Motor neuron (in vitro differentiated cells): ENCODE data around the gene TFCP2. TPM values are rescaled to one million over a fixed set of nuclear protein-coding genes. Genes with fewer than 3 reads are reported as not detected.
A peak's percentile ranks its signal among the peaks of the same experiment; 100 is the strongest.

Source experiments
- ATAC-seq, 8 experiments: fragments of 200-7000 bp; cut with Tn5 transposase; replicated peaks in 6 of 8; 2 replicates each; pipeline ENCODE4 v1.8.0; 2021; ENCODE audit warnings: mild to moderate bottlenecking in 8 of 8, moderate library complexity in 8 of 8
- H3K27ac ChIP-seq, 2 donors: fragments of 250-450 bp; sonication (Bioruptor Pico); 2 replicates each; pipeline ENCODE4 v1.9.0; 2021; ENCODE audit warnings: antibody characterized with exemption in 2 of 2, mild to moderate bottlenecking in 2 of 2, moderate library complexity in 1 of 2
- H3K4me1 ChIP-seq, 2 donors: fragments of 250-450 bp; sonication (Bioruptor Pico); replicated peaks in 1 of 2; 2 replicates each; pipeline ENCODE4 v1.6.1; 2021; ENCODE audit warnings: antibody characterized with exemption in 2 of 2, mild to moderate bottlenecking in 2 of 2, moderate library complexity in 1 of 2
- H3K4me3 ChIP-seq, 5 donors: fragments of 250-450 bp; sonication (Bioruptor Pico); 2 replicates each; pipeline ENCODE4 v1.9.0; 2021; ENCODE audit warnings: antibody characterized with exemption in 5 of 5, mild to moderate bottlenecking in 5 of 5, moderate library complexity in 4 of 5
- WGBS, 10 experiments: fragments of 450-650 bp; shearing (Covaris generic); methylation state at CpG; one replicate each; pipeline ENCODE4 v1.0.0; 2022; 5-methylcytosine and 5-hydroxymethylcytosine counted together
- in situ Hi-C, 9 experiments: fragments of 400-800 bp; cut with MboI; loops; one replicate each; pipeline ENCODE4 v1.15.0; 2021; ENCODE audit warnings: low sequenced_read_pairs in 9 of 9, low pct_unique_long_range_greater_than_20kb in 2 of 9; ENCODE audit not compliant: unreplicated experiment in 9 of 9
- total RNA-seq, 8 experiments: library from RNA; unstranded; fragments of 300-600 nt; gene quantifications; 2 replicates each; pipeline versions ENCODE4 v1.2.3 to v1.2.4, GENCODE V29; 2022

Gene TFCP2
- total RNA-seq, 8 experiments from 2014 or later, result 11.3 to 54.6 (median 24.3) TPM

- no peak for ATAC-seq
- in situ Hi-C loops, result no loop called here
- WGBS, 10 experiments, result 80 to 100% (median 91%) methylated on average over 1 to 3 of the region's 4 CpGs; no CpG with 5 or more reads in 6 of the 10 experiments
- Histone ChIP-seq H3K27ac (no peak overlapping the region), H3K4me1 (peaks cover 9 to 20% of the 10 kb centered on the region in 2 donors), H3K4me3 (no peak overlapping the region)
These were observed 17.9 kb upstream of the TFCP2 start for GRCh38 chr12:51190820-51191219.

GRCh38 chr12:51189790-51190355 is 16.9 kb upstream of the TFCP2 start:
- ATAC-seq, result no peak
- Histone ChIP-seq H3K4me1 (peaks cover 9 to 20% of the 10 kb centered on the region in 2 donors), H3K27ac (no peak overlapping the region), H3K4me3 (no peak overlapping the region)
- 80 to 100% (median 89%) methylated on average over 1 to 6 of the region's 14 CpGs; no CpG with 5 or more reads in 3 of the 10 experiments for WGBS, 10 experiments
- in situ Hi-C loops, result no loop called here

- in situ Hi-C loops, result no loop called here
- Histone ChIP-seq H3K4me1 (peaks cover 17 to 31% of the 10 kb centered on the region in 2 donors), H3K27ac (no peak overlapping the region), H3K4me3 (no peak overlapping the region)
- peak in 1 of 8 experiments; percentile 25 for ATAC-seq
- WGBS, 10 experiments, result 88 to 100% (median 89%) methylated on average over 1 to 9 of the region's 14 CpGs; no CpG with 5 or more reads in 5 of the 10 experiments
These were observed 15.6 kb upstream of the TFCP2 start for GRCh38 chr12:51188359-51189051.

GRCh38 chr12:51187370-51187987 is 14.5 kb upstream of the TFCP2 start:
- ATAC-seq, result peak in 5 of 8 experiments; percentile 10 to 48 (median 37)
- peaks cover 19 to 35% of the 10 kb centered on the region in 2 donors for H3K4me1 ChIP-seq
- no peak overlapping the region for H3K4me3 ChIP-seq
- 0 to 70% (median 40%) methylated on average over 1 to 5 of the region's 5 CpGs; no CpG with 5 or more reads in 3 of the 10 experiments for WGBS, 10 experiments
- in situ Hi-C loops, result no loop called here
- H3K27ac ChIP-seq, result no peak overlapping the region

GRCh38 chr12:51186465-51187085 is 13.6 kb upstream of the TFCP2 start:
- no peak overlapping the region for H3K4me3 ChIP-seq
- ATAC-seq, result no peak
- H3K4me1 ChIP-seq, result peaks cover 19 to 35% of the 10 kb centered on the region in 2 donors
- no peak overlapping the region for H3K27ac ChIP-seq
- in situ Hi-C loops, result no loop called here
- WGBS, 10 experiments, result 35 to 79% (median 56%) methylated on average over 1 to 3 of the region's 3 CpGs; no CpG with 5 or more reads in 5 of the 10 experiments

GRCh38 chr12:51185171-51185717 is 12.3 kb upstream of the TFCP2 start:
- peaks cover 19 to 35% of the 10 kb centered on the region in 2 donors for H3K4me1 ChIP-seq
- no peak overlapping the region for H3K4me3 ChIP-seq
- no peak for ATAC-seq
- in situ Hi-C loops, result no loop called here
- 83 to 100% (median 93%) methylated on average over 1 to 5 of the region's 6 CpGs; no CpG with 5 or more reads in 3 of the 10 experiments for WGBS, 10 experiments
- H3K27ac ChIP-seq, result no peak overlapping the region

GRCh38 chr12:51183816-51184215 is 10.9 kb upstream of the TFCP2 start:
- 10 to 63% (median 29%) methylated on average over 1 to 3 of the region's 3 CpGs; no CpG with 5 or more reads in 4 of the 10 experiments for WGBS, 10 experiments
- Histone ChIP-seq H3K27ac (peak overlapping the region; percentile 49 to 66), H3K4me3 (no peak overlapping the region), H3K4me1 (peaks cover 19 to 35% of the 10 kb centered on the region in 2 donors)
- in situ Hi-C loops, result no loop called here
- peak; percentile 77 to 98 (median 90) for ATAC-seq

- in situ Hi-C loops, result no loop called here
- no peak for ATAC-seq
- Histone ChIP-seq H3K4me1 (peaks cover 19 to 35% of the 10 kb centered on the region in 2 donors), H3K4me3 (no peak overlapping the region), H3K27ac (peak overlapping the region; percentile 49 to 66)
- WGBS, 10 experiments, result 0 to 100% (median 56%) methylated on average over 1 to 3 of the region's 3 CpGs; no CpG with 5 or more reads in 2 of the 10 experiments
These were observed 10.4 kb upstream of the TFCP2 start for GRCh38 chr12:51183349-51183748.

- Histone ChIP-seq H3K4me3 (no peak overlapping the region), H3K4me1 (peaks cover 10 to 20% of the 10 kb centered on the region in 2 donors), H3K27ac (no peak overlapping the region)
- in situ Hi-C loops, result no loop called here
- WGBS, 10 experiments, result 53 to 96% (median 79%) methylated on average over 1 to 5 of the region's 5 CpGs; no CpG with 5 or more reads in 2 of the 10 experiments
- ATAC-seq, result no peak
These were observed 8.6 kb upstream of the TFCP2 start for GRCh38 chr12:51181558-51181957.

- in situ Hi-C loops, result no loop called here
- WGBS, 10 experiments, result 33 to 100% (median 86%) methylated on average over 1 to 2 of the region's 2 CpGs; no CpG with 5 or more reads in 2 of the 10 experiments
- ATAC-seq, result no peak
- no peak overlapping the region for H3K4me3 ChIP-seq
- H3K4me1 ChIP-seq, result no peaks in the 10 kb centered on the region
- no peak overlapping the region for H3K27ac ChIP-seq
These were observed 5.0 kb upstream of the TFCP2 start for GRCh38 chr12:51177897-51178296.

- in situ Hi-C loops, result no loop called here
- WGBS, 10 experiments, result 44 to 100% (median 83%) methylated on average over 1 of the region's 1 CpG; no CpG with 5 or more reads in 5 of the 10 experiments
- ATAC-seq, result no peak
- no peak overlapping the region for H3K4me3 ChIP-seq
- H3K4me1 ChIP-seq, result peaks cover 4 to 7% of the 10 kb centered on the region in 2 donors
- H3K27ac ChIP-seq, result no peak overlapping the region
These were observed 1.6 kb upstream of the TFCP2 start for GRCh38 chr12:51174501-51174900.

GRCh38 chr12:51171884-51172514 is 936 bp downstream of the TFCP2 start:
- peak; percentile 3 to 14 (median 10) for ATAC-seq
- in situ Hi-C loops, result no loop called here
- Histone ChIP-seq H3K27ac (peak overlapping the region; percentile 99 to 100), H3K4me1 (peaks cover 4 to 7% of the 10 kb centered on the region in 2 donors), H3K4me3 (peak overlapping the region; percentile 52 to 77 (median 57))
- 2 to 17% (median 8%) methylated on average over 2 to 12 of the region's 16 CpGs; no CpG with 5 or more reads in 1 of the 10 experiments for WGBS, 10 experiments
